Colonic mucosa (tissue), 4 donors: ENCODE measurements around the gene CADPS. TPM values are rescaled to one million over a fixed set of nuclear protein-coding genes. Genes with fewer than 3 reads are reported as not detected.

ENCODE experiments used
- DNase-seq: peaks from one replicate; pipeline ENCODE4 v3.0.0-alpha.2; 2020
- H3K27ac ChIP-seq: fragments of 200-600 bp; one replicate; pipeline ENCODE4 v1.8.0; 2021
- H3K27me3 ChIP-seq: fragments of 200-600 bp; one replicate; pipeline ENCODE4 v1.8.0; 2021
- H3K36me3 ChIP-seq: fragments of 200-600 bp; one replicate; pipeline ENCODE4 v1.8.0; 2021
- H3K4me1 ChIP-seq: fragments of 200-600 bp; one replicate; pipeline ENCODE4 v1.8.0; 2021; ENCODE audit warnings: mild to moderate bottlenecking
- H3K4me3 ChIP-seq: fragments of 200-600 bp; one replicate; pipeline ENCODE4 v1.8.0; 2021
- H3K9ac ChIP-seq, 2 donors: one replicate each; pipeline ENCODE4 v1.7.0; 2013; ENCODE audit warnings: control low read depth in 2 of 2, low read depth in 2 of 2, low read length in 2 of 2
- H3K9me3 ChIP-seq: fragments of 200-600 bp; one replicate; pipeline ENCODE4 v1.8.0; 2021
- CTCF ChIP-seq: fragments of 200-600 bp; IDR thresholded peaks from one replicate; pipeline ENCODE4 v1.8.0; 2022; ENCODE audit warnings: antibody characterized with exemption, mild to moderate bottlenecking
- intact Hi-C: fragments of 100-400 bp; cut with DNase I; formaldehyde crosslinking; loops from one replicate; pipeline ENCODE4 v1.14.1; 2022
- total RNA-seq, 2 donors: library from RNA; stranded (reverse); fragmentation: NEBNext Ultra II Directional in 1 of 2; extraction: Animal tissue kit (Norgen Biotek cat#: 25700) in 1 of 2; gene quantifications; one replicate each; pipeline ENCODE4 v1.2.1, GENCODE V29; 2021
- donor health status: healthy.
- donor health status: DM: no; HTN: no; CAD: no.
- donor health status: DM: no; HTN: no; CAD: no.

The CADPS gene
- total RNA-seq, 2 donors from 2014 or later, result 2.9 to 6.1 TPM

DNA sequence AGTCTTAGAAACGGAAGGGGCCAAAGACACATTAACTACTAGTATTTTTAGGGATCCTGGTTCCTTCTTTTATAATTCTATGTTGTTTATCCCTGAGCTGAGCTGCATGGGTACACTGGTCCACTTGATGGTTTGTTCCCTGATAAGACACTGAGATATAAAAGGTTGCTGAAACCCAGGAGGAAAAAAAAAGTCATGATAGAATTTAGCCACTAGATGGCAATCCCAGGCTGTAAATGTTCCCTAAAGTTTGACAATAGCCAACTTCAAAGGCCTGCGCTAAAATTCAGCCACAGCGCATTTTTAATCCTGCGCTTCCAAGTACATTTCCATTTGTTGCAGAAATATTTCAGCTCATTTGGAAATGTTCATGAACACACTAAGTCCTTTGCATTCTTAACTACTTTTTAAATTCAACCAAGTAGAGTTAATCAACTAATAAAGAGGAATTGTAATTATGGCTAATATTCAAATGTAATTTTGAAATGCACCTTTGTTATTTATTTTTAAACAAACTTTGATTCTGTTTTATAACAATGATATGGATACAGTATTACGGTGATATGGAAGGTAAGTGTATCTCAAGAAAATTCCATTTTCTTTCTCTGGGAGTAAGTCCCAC is 252.6 kb downstream of the CADPS start:
- H3K36me3 ChIP-seq, result no peaks in the 10 kb centered on the region
- intact Hi-C loops, result loop anchor here (5.0 kb wide), 1 partner anchor 610 kb away; no protein-coding TSS in a partner anchor
- H3K9ac ChIP-seq, result no peak overlapping the region
- H3K27me3 ChIP-seq, result no peaks in the 10 kb centered on the region
- H3K4me1 ChIP-seq, result no peaks in the 10 kb centered on the region
- no peaks in the 10 kb centered on the region for H3K9me3 ChIP-seq
- DNase-seq, result peak; percentile 18
- H3K4me3 ChIP-seq, result no peak overlapping the region
- TF ChIP-seq CTCF, result peak; percentile 51
- H3K27ac ChIP-seq, result no peak overlapping the region

DNA sequence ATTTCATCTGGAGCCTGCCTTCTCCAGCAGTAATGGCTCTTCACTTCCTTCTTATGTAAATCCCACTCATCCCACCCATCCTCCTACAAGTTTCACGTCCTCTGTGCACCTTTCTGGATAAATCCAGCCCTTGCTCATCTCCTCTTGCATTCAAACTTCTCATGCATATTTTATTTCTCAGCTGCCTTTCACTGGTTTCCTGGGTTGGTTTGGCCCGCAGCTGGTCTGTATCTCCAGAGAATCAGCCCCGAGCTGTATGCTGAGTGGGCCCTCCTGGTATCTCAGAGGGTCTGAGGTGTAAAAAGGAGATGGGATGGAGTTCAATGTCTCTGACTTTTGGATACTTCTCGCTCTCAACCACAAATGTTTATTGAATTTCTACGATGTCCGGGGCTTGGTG is 253.3 kb downstream of the CADPS start:
- Histone ChIP-seq H3K27me3 (no peaks in the 10 kb centered on the region), H3K4me3 (no peak overlapping the region), H3K9ac (no peak overlapping the region), H3K27ac (no peak overlapping the region), H3K36me3 (no peaks in the 10 kb centered on the region), H3K9me3 (no peaks in the 10 kb centered on the region), H3K4me1 (no peaks in the 10 kb centered on the region)
- no peak for DNase-seq
- intact Hi-C loops, result loop anchor here (5.0 kb wide), 1 partner anchor 610 kb away; no protein-coding TSS in a partner anchor
- no peak for TF ChIP-seq CTCF

GRCh38 chr3:62621176-62621575 is 254.0 kb downstream of the CADPS start:
- Histone ChIP-seq H3K36me3 (no peaks in the 10 kb centered on the region), H3K9ac (no peak overlapping the region), H3K4me1 (no peaks in the 10 kb centered on the region), H3K9me3 (no peaks in the 10 kb centered on the region), H3K27me3 (no peaks in the 10 kb centered on the region), H3K27ac (no peak overlapping the region), H3K4me3 (no peak overlapping the region)
- no peak for DNase-seq
- TF ChIP-seq CTCF, result no peak
- intact Hi-C loops, result loop anchor here (5.0 kb wide), 1 partner anchor 611 kb away; no protein-coding TSS in a partner anchor

DNA sequence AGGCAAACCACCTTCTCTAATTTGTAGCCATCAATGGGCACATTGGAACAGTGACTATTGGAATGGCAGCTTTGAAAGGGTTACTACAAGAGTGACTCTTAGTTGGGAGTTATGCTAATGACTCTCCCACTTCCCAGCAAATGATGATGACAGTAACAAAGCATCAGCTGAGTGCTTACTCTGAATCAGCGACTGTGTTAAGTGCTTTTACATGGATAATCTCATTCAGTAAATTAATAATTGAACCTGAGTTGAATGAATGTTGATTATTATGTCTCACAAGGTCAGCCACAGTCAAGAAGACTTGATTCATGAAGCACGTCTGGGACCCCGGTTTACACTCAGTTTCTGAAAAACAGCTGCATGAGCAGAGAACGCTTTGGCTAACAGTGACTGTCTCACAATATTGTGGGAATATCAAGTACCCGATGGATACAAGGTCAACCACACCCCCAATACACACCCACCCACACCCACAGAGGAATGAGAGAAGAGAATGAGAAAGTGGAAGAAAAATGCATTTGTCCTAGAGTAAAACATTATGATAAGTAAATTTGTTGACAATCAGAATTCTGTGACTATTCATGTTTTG is 259.9 kb downstream of the CADPS start:
- no peaks in the 10 kb centered on the region for H3K9me3 ChIP-seq
- intact Hi-C loops, result no loop called here
- no peaks in the 10 kb centered on the region for H3K36me3 ChIP-seq
- TF ChIP-seq CTCF, result no peak
- no peaks in the 10 kb centered on the region for H3K4me1 ChIP-seq
- DNase-seq, result no peak
- H3K4me3 ChIP-seq, result no peak overlapping the region
- no peak overlapping the region for H3K27ac ChIP-seq
- no peak overlapping the region for H3K9ac ChIP-seq
- H3K27me3 ChIP-seq, result no peaks in the 10 kb centered on the region

- H3K4me1 ChIP-seq, result no peaks in the 10 kb centered on the region
- TF ChIP-seq CTCF, result no peak
- no peak overlapping the region for H3K27ac ChIP-seq
- no peak overlapping the region for H3K4me3 ChIP-seq
- H3K9me3 ChIP-seq, result no peaks in the 10 kb centered on the region
- no peak overlapping the region for H3K9ac ChIP-seq
- H3K36me3 ChIP-seq, result no peaks in the 10 kb centered on the region
- no peak for DNase-seq
- intact Hi-C loops, result no loop called here
- no peaks in the 10 kb centered on the region for H3K27me3 ChIP-seq
Measured at GRCh38 chr3:62614527-62614926, 260.7 kb downstream of the CADPS start.
